GM18870 (cell line): ENCODE measurements around the gene PPP1R14C.
"Not testable (repeated sequence)": the region's sequence is repeated elsewhere in the genome, so short reads cannot be mapped to it uniquely, and the experiment has no call there.

ENCODE experiments used
- ATAC-seq: cut with Tn5 transposase; IDR thresholded peaks from one replicate; pipeline ENCODE4 v1.9.1; 2021; ENCODE audit warnings: moderate library complexity; ENCODE audit not compliant: unreplicated experiment

PPP1R14C gene

DNA sequence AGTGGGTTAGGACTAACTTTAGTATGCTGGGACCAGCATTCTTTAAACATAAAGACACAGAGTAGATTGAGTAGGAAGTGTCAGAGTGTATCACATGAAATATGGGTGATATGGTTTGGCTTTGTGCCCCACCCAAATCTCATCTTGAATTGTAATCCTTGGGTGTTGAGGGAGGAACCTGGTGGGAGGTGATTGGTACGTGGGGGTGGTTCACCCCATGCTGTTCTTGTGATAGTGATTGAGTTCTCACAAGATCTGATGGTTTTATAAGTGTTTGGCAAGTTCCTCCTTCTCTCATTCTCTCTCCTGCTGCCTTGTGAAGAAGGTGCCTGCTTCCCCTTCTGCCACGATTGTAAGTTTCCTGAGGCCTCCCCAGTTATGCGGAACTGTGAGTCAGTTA, 5.1 kb upstream of the PPP1R14C start:
- not testable (repeated sequence) for ATAC-seq

DNA sequence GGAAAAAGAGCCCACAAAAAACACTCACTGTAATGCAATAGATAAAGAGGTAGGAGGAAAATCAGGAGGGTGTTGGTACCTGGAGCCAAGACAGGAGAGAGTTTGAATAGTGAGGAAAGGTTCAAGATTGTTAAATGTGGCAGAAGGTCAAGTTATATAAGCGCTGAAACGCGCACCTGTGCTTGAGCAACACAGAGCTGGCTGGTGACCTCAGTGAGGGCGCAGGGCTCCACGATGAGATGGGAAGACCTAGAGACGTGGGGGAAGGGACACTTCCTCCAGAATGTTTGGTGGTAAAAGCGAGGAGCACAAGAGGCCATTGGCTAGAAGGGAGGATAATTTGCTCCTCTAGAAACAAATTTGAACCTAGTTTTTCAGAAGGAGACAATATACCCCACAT, 4.2 kb upstream of the PPP1R14C start:
- ATAC-seq, result no peak

- no peak for ATAC-seq
These were observed 3.3 kb upstream of the PPP1R14C start for GRCh38 chr6:150139533-150139932.

GRCh38 chr6:150140236-150140969, 2.4 kb upstream of the PPP1R14C start:
- no peak for ATAC-seq

- ATAC-seq, result no peak
These were observed 661 bp upstream of the PPP1R14C start for GRCh38 chr6:150142097-150142669.

DNA sequence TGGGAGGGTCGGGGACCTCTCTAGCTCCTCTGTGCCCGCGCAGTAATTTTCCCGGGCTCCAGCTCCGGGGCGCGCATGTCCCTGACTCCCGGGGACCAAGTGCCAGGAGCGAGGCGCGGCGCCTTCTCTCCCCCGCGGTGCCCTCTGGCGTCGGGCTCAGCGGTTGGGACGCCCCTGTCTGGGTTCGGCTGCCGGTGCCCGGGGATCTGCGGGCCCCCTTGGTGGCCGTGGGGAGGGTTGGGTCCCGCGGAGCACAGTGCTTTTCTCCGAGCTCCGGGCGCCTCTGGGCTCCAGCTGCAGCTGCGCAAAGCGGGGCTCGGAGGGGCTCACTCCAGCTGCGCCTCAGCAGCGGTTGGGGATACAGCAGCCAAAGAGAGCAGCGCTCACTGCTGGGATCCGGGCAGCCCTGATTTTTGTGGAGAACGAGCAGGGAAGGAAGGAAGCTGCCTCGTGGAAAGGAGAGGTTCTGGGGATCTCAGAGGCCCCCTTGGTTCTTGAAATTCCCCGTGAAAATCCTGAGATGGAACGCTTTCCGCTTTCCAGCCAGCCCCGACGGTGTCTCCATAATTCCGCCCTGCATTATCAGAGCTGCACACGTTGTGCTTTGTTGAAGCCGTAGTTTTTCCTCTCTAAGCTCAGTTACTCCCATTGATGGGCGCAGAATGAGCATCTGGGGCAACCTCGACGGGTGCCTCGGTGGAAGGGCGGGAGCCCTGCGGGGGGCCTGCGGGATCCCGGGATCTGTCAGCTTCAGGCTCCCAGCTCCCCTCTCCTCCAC, 861 bp downstream of the PPP1R14C start:
- no peak for ATAC-seq

DNA sequence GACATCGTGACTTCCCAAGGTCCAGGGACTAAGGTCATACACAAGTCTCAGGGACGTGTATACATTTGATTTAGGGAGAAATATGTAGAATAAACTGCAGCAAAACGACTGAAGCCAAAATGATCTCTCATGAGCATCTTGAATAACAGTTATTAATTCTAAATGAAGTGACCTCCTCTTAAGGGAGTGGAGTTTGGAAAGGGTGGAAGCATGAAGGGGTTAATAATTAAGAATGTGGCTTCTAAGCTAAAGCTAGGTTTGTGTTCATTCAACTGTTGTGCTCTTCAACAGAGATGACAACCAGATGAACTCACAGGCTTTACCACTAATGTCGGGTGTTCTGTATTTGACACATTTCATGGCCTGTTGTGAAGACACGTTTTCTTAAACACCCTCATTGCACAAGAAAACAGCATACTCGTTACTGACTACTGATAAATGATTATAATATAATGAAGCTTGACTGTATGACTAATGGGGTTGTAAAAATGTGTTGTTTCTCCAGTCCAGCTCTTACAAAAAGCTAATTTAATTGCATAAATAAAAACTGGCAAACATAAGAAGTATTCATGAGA, 1.5 kb downstream of the PPP1R14C start:
- no peak for ATAC-seq

GRCh38 chr6:150145427-150145826, 2.6 kb downstream of the PPP1R14C start:
- ATAC-seq, result no peak

GRCh38 chr6:150145830-150146229, 3.0 kb downstream of the PPP1R14C start:
- ATAC-seq, result no peak

DNA sequence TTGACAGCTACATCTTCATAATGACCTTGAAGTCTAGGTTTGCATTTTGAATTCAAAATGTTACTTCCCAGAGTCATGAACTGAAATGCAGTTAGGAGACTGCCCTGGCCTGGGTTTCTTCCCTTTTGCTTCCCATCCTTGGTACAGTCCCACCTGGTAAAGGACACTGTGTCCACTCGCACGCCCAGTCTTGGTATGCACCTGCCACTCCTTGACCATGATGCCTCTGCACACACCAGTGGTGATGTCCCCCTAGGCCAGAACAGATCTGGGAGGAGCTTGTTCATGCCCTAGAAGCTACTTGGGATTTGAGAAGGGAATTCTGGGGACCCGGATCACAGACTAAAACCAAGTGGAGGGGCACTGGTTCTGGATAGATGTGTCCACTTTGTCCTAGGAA, 3.6 kb downstream of the PPP1R14C start:
- ATAC-seq, result no peak

DNA sequence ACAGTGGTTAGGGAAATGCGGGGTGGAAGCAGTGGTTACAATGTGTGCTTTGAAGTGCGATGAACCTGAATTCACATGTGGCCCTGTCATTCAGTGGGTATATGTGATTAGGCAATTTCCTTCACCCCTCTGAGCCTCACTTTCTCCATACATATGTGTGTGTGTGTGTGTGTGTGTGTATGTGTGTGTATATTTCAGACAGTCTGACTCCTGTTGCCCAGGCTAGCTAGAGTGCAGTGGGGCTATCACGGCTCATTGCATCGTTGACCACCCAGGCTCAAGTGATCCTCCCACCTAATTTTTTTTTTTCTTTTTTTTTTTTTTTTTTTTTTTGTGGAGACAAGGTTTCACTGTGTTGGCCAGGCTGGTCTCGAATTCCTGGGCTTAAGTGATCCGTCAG, 6.3 kb downstream of the PPP1R14C start:
- no peak for ATAC-seq

DNA sequence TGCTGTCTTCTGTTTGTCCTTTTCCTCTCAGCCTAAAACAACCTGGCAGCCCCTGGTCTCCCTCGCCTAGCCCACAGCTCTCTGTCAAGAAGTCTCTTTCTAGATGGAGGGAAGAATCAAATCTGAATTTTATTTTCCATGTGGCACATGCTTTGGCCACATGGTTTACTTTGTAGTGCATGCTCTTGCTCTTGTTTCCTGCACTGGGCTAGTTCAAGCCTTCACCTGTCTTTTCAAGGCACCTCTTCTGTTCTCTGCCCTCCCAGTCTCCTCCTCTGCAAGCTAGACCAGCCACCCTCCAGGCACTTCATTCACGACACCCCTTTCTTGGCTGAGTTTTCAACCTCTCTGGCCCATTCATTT, 7.6 kb downstream of the PPP1R14C start:
- no peak for ATAC-seq

GRCh38 chr6:150150821-150151646, 8.2 kb downstream of the PPP1R14C start:
- ATAC-seq, result no peak

- no peak for ATAC-seq
These were observed 10.3 kb downstream of the PPP1R14C start for GRCh38 chr6:150152891-150153876.

- no peak for ATAC-seq
These were observed 11.2 kb downstream of the PPP1R14C start for GRCh38 chr6:150153905-150154492.

DNA sequence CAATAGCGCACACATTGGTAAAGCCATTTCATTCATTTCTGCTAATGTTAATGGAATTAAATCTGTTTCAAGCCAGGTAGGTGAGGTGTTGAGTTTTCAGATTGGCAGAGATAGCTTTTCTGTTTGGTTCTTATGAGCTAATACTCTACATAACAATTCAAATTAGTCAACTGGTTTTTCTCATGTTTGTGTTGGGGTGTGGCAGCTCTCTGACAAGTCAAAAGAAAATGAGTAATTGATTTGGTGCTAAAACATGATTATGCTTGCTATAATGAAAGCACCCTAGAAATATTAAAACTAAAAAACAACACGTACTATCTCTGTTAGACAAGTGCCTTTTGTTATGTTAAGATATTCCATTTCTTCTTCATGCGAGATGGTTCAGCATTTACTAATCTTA, 13.6 kb downstream of the PPP1R14C start:
- no peak for ATAC-seq

GRCh38 chr6:150157081-150157480, 14.2 kb downstream of the PPP1R14C start:
- ATAC-seq, result no peak

- no peak for ATAC-seq
These were observed 16.9 kb downstream of the PPP1R14C start for GRCh38 chr6:150159757-150160156.

DNA sequence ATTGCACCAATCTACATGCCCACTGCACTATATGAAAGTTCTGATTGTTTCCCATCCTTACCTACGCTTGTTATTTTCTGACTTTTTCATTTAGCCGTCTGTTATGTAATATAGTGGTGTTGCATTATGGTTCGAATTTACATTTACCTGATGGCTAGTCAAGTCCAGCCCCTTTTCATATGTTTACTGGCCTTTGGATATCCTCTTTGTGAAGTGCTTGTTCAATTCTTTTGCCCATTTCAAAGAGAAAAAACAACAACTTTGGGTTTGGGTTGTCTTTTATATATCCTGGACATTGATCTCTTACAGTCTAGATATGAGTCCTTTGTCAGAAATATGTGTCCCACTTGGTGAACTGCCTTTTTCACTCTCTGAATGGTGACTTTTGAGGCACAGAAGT, 21.1 kb downstream of the PPP1R14C start:
- ATAC-seq, result no peak
